Measurements from ENCODE around the gene SLC43A2.

SLC43A2 gene

GRCh38 chr17:1643293-1643998 is 14.8 kb upstream of the SLC43A2 start:
- no peak for DNase-seq

- DNase-seq, result no peak
Observed at GRCh38 chr17:1641065-1641403, 12.4 kb upstream of the SLC43A2 start.

- no peak for DNase-seq
Observed at GRCh38 chr17:1640329-1641064, 11.9 kb upstream of the SLC43A2 start.

GRCh38 chr17:1639549-1640180 is 11.0 kb upstream of the SLC43A2 start:
- no peak for DNase-seq

GRCh38 chr17:1638624-1639300 is 10.1 kb upstream of the SLC43A2 start:
- no peak for DNase-seq

- DNase-seq, result no peak
Observed at GRCh38 chr17:1638171-1638590, 9.5 kb upstream of the SLC43A2 start.

- no peak for DNase-seq
Observed at GRCh38 chr17:1636732-1637285, 8.2 kb upstream of the SLC43A2 start.

GRCh38 chr17:1635675-1636465 is 7.2 kb upstream of the SLC43A2 start:
- no peak for DNase-seq

GRCh38 chr17:1634841-1635650 is 6.4 kb upstream of the SLC43A2 start:
- DNase-seq, result no peak

GRCh38 chr17:1630662-1631061 is 2.0 kb upstream of the SLC43A2 start:
- no peak for DNase-seq

- DNase-seq, result peak; percentile 33
Observed at GRCh38 chr17:1629504-1630310, 1.1 kb upstream of the SLC43A2 start.

- DNase-seq, result peak; percentile 94
Observed at GRCh38 chr17:1628856-1629503, 346 bp upstream of the SLC43A2 start.

- DNase-seq, result no peak
Observed at GRCh38 chr17:1627182-1627981, 1.3 kb downstream of the SLC43A2 start.

GRCh38 chr17:1626333-1626732 is 2.3 kb downstream of the SLC43A2 start:
- DNase-seq, result no peak

GRCh38 chr17:1625581-1625980 is 3.1 kb downstream of the SLC43A2 start:
- no peak for DNase-seq

- no peak for DNase-seq
Observed at GRCh38 chr17:1625053-1625452, 3.6 kb downstream of the SLC43A2 start.

GRCh38 chr17:1624650-1625049 is 4.0 kb downstream of the SLC43A2 start:
- DNase-seq, result no peak

- no peak for DNase-seq
Observed at GRCh38 chr17:1623057-1623630, 5.5 kb downstream of the SLC43A2 start.
